HG03060 (cell line): ENCODE measurements around the gene CEP290.
"Not testable (repeated sequence)": the region's sequence is repeated elsewhere in the genome, so short reads cannot be mapped to it uniquely, and the experiment has no call there.

Experiments used
- ATAC-seq: cut with Tn5 transposase; IDR thresholded peaks from one replicate; pipeline ENCODE4 v1.9.1; 2021; ENCODE audit warnings: low read depth, moderate number of reproducible peaks; ENCODE audit not compliant: unreplicated experiment

CEP290 gene

GRCh38 chr12:88057994-88058718 is 83.7 kb downstream of the CEP290 start:
- no peak for ATAC-seq

- no peak for ATAC-seq
These were observed 85.3 kb downstream of the CEP290 start for GRCh38 chr12:88056571-88056970.

- ATAC-seq: peak; percentile 46
These were observed 89.2 kb downstream of the CEP290 start for GRCh38 chr12:88052686-88053085.

DNA sequence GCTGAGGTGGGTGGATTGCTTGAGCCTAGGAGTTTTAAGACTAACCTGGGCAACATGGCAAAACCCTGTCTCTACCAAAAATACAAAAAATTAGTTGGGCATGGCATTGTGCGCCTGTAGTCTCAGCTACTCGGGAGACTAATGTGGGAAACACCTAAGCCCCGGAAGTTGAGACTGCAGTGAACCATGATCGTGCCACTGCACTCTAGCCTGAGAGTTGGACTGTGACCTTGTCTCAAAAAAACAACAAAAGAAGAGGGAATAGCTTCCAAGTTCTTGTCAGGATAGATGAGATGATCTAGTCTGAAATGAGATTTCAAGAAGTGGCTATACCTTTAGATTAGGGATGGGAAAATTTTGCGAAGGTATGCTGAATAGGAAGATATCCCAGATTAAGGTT is 97.9 kb downstream of the CEP290 start:
- ATAC-seq: no peak

GRCh38 chr12:88037770-88038169 is 104.1 kb downstream of the CEP290 start:
- ATAC-seq: no peak

- ATAC-seq: no peak
These were observed 105.4 kb downstream of the CEP290 start for GRCh38 chr12:88036353-88036965.

DNA sequence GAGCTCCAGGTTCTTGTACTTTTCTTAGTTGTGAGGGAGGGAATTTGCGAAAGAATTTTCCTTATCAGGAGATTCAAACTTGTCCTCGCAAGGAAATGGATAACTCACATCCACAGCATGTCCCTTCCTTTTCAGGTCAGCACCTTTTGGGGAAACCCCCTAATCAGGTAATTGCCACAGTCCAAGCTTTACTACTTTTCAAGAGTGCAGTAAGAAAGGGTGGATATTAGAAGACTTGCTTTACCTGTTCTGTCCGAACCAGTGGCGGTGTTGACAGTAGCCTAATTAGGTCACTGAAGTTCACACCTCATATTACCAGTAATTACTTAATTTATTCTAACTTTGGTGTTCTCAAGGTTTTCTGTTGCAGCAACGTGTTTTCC is 106.0 kb downstream of the CEP290 start:
- ATAC-seq: peak; percentile 2

DNA sequence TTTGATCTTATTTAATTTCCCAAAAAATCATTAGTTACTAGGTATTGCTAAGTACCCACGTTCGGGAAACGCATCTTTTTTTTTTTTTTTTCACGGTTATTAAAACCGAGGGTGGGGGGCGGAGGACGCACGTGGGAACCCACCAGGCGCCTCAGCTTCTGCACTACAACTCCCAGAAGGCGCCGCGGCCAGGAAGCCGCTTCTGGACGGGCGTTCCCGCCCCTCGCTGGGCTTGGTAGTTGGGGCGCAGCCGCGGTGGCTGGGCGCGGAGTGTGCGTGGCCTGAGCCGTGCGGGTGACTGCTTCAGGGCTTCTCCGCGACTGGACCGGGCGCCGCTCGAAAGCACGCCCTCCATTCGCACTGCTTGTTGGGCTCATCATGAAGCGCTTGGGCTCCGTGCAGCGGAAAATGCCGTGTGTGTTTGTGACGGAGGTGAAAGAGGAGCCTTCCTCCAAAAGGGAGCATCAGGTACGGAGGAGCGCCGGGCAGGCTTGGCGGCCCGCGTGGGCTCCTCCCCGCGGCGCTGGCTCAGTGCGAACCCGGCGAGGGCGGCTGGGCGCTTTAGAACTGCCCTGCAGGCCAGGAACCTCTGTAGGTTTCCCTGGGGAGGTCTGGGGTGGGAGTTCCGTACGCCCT is 106.5 kb downstream of the CEP290 start:
- ATAC-seq: peak; percentile 97

DNA sequence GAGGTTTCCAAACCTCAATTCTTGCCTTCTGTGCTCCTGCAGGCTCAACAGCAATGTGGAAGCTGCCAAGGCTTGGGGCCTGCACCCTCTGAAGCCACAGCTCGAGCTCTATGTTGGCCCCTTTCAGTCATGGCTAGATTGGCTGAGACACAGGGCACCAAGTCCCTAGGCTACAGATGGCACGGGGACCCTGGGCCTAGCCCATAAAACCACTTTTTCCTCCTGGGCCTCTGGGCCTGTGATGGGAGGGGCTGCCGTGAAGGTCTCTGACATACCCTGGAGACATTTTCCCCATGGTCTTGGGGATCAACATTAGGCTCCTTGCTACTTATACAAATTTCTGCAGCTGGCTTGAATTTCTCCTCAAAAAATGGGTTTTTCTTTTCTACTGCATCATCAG is 110.7 kb downstream of the CEP290 start:
- not testable (repeated sequence) for ATAC-seq

DNA sequence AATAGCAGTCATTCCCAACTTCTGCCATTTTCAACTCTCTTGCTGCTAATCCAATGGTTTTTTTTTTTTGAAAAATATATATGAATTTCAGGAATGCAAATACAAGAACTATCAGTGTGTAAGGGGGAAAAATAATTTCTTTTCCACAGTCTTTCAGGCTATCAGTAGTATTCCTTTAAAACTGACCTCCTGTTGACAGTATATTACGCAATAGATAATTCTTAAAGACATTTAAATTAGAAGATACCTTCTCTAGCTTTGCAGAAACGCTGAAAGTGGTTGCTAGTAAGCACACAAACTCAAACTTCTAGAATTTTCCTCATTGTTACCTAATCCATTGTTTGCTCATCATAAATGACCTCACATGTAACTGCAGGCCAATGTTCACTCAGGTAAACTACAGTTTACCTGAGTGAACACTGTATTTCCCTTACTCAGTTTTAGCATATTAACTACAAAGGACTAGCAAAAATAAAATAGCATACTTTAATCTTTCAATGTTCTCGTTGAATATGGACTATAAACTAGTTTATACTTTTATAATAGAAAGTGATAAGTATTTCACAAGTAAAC is 112.7 kb downstream of the CEP290 start, which contains the start of gene C12orf50:
TSS of gene C12orf50 (minus strand) at position 309 of the 573 bp plus-strand sequence. CDS start 2,439 bp downstream, outside the sequence.
- no peak for ATAC-seq

GRCh38 chr12:88026196-88026595 is 115.7 kb downstream of the CEP290 start:
- ATAC-seq: no peak

- no peak for ATAC-seq
These were observed 123.9 kb downstream of the CEP290 start for GRCh38 chr12:88017964-88018363.

DNA sequence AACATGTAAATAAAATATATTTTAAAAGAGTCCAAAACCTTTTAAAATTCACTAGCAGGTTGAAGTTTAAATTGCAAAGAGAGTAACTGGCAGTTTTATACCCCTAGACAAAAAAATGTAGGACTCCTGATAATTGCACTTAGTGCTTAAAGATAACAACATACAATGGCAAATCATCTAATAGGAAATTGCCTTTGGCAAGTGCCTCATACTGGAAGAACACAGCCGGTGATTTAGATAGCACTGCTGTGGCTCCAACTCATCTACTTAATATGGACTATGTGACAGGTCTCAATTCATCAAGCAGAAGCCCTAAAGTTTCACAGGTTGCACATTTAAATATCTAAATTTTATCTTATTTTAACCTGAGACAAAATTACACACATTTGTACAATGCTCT is 126.1 kb downstream of the CEP290 start:
- ATAC-seq: no peak

DNA sequence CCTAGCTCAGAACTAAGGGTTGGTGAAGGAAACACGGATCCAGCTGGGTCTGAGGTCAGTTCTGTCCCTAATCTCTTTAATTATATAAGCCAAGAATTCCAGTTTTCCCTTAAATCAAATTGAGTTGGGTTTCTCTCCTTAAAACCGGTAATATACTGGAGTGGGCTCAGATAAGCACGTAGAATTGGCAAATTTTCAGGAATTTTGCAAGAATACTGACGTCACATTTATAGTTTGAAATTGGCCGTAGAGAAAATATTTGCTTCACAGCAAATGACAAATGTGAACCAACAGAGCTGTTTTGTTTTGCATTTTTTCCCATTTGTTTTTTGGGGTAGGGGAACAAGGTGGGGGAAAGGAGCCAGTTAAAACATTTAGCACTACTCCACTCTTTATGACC is 130.1 kb downstream of the CEP290 start:
- no peak for ATAC-seq

GRCh38 chr12:88006351-88006750 is 135.5 kb downstream of the CEP290 start:
- no peak for ATAC-seq

DNA sequence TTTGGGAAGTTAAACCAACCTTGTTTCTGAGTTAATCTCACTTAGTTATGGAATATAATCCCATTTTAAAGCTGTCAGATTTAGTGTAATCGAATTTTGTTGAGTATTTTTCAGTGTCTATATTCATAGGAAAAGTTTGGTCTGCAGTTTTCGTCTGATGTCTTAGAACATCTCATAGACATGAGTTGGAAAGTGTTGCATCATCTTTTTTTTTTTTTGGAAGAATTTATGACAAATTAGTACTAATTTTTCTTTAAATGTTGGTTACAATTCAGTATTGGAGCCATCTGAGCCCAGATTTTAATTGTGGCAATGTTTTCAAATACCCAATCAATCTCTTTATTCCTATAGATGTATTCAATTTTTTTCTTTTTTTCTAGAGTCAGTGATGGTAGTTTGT is 140.6 kb downstream of the CEP290 start:
- ATAC-seq: no peak
